GM19438 (cell line): ENCODE data around the gene PODN.

Source experiments
- ATAC-seq: cut with Tn5 transposase; IDR thresholded peaks from one replicate; pipeline ENCODE4 v1.9.1; 2021; ENCODE audit warnings: low read depth; ENCODE audit not compliant: unreplicated experiment

PODN gene

GRCh38 chr1:53049574-53049967 is 12.4 kb upstream of the PODN start:
- no peak for ATAC-seq

- no peak for ATAC-seq
These were observed 11.7 kb upstream of the PODN start for GRCh38 chr1:53050310-53050709.

GRCh38 chr1:53051676-53052075 is 10.3 kb upstream of the PODN start:
- no peak for ATAC-seq

- no peak for ATAC-seq
These were observed 4.9 kb upstream of the PODN start for GRCh38 chr1:53057127-53057526.

GRCh38 chr1:53060579-53060978 is 1.4 kb upstream of the PODN start:
- no peak for ATAC-seq

- ATAC-seq = no peak
These were observed 722 bp upstream of the PODN start for GRCh38 chr1:53061123-53061858.

GRCh38 chr1:53062708-53063591 is 937 bp downstream of the PODN start:
- no peak for ATAC-seq

GRCh38 chr1:53063744-53064515 is 1.9 kb downstream of the PODN start:
- no peak for ATAC-seq

GRCh38 chr1:53065391-53065790 is 3.4 kb downstream of the PODN start:
- no peak for ATAC-seq

- no peak for ATAC-seq
These were observed 4.5 kb downstream of the PODN start for GRCh38 chr1:53066488-53066887.

GRCh38 chr1:53066891-53067738 is 5.1 kb downstream of the PODN start:
- no peak for ATAC-seq

- no peak for ATAC-seq
These were observed 5.9 kb downstream of the PODN start for GRCh38 chr1:53067886-53068285.

- no peak for ATAC-seq
These were observed 6.5 kb downstream of the PODN start for GRCh38 chr1:53068314-53069099.

- ATAC-seq = no peak
These were observed 7.3 kb downstream of the PODN start for GRCh38 chr1:53069265-53069662.

- ATAC-seq = no peak
These were observed 7.8 kb downstream of the PODN start for GRCh38 chr1:53069663-53070327.

GRCh38 chr1:53070621-53071020 is 8.6 kb downstream of the PODN start:
- ATAC-seq = no peak

- ATAC-seq = no peak
These were observed 9.3 kb downstream of the PODN start for GRCh38 chr1:53071167-53071865.

- no peak for ATAC-seq
These were observed 9.9 kb downstream of the PODN start for GRCh38 chr1:53071915-53072314.
